GM23338 (cell line): Measurements from ENCODE around the gene GRHL3.

Experiments
- CTCF ChIP-seq, 2 experiments: fragments of 200-600 bp in 1 of 2; sonication (generic) in 1 of 2; conservative IDR thresholded peaks; 2 replicates each; pipeline versions ENCODE4 v1.5.1 to v1.6.1; 2016 to 2017; ENCODE audit warnings: antibody characterized with exemption in 2 of 2, low read depth in 2 of 2, mild to moderate bottlenecking in 2 of 2, moderate library complexity in 1 of 2
- EZH2phosphoT487 ChIP-seq: fragments of 200-600 bp; sonication (generic); IDR thresholded peaks from one replicate; pipeline ENCODE4 v1.8.1; 2018; ENCODE audit warnings: antibody characterized with exemption; ENCODE audit not compliant: unreplicated experiment
- POLR2AphosphoS5 ChIP-seq: IDR thresholded peaks from 2 replicates; pipeline ENCODE4 v1.6.1; 2016; ENCODE audit warnings: antibody characterized with exemption, low read depth
- REST ChIP-seq: IDR thresholded peaks from one replicate; pipeline ENCODE4 v1.6.1; 2018; ENCODE audit warnings: antibody characterized with exemption; ENCODE audit not compliant: unreplicated experiment

- TF ChIP-seq CTCF (conservative IDR thresholded peaks at IDR 0.05; ENCODE audit: low read depth in 2 of 2) (no peak), POLR2AphosphoS5 (no peak), EZH2phosphoT487 (no peak), REST (no peak)
These were observed 10.8 kb downstream of the GRHL3 start for GRCh38 chr1:24329797-24330543.
